HG03558 (cell line): ENCODE data around the gene SPATA12.

Experiments used
- ATAC-seq: cut with Tn5 transposase; IDR thresholded peaks from one replicate; pipeline ENCODE4 v1.9.1; 2021; ENCODE audit warnings: moderate number of reproducible peaks; ENCODE audit not compliant: unreplicated experiment; ENCODE audit errors: extremely low read depth

SPATA12 gene, protein sequence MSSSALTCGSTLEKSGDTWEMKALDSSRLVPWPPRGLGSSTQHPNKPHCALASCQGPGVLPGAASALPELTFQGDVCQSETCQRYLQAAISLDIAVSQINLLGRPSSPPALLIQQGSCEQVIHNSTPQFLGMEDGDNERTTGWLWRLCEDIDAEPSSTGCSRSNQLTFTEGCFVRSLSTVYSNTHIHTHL

DNA sequence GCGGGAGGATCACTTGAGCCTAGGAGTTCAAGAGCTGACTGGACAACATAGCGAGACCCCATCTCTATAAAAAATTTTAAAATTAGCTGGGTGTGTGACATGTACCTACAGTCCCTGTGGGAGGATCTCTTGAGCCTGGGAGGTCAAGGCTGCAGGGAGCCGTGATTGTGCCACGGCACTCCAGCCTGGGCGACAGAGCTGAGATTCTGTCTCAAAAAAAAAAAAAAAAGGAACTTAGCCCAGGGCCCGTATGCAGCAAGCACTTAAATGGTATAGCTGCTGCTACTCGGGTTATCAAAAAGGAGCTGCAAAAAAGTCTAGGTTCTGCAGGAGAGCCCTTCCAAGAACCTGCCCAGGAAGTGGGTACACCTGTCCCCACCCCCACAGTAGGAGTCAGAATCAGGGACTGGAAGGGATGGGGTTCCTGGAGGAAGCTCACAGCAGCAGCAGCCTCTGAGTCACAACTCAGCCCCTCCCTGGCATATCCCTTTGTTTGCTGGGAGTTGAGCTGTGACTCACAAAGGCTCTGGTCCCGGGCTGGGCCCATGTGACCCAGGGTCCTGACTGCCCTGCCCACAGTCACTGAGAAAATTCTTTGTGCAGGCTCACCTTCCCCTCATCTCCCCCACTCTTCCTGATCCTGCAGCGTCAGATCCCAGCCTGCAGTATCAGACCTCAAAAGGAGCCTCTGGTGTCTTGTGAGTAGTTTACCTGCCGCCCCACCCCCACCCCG is at the start of gene SPATA12:
TSS of gene SPATA12 (plus strand) at position 576 of the 733 bp plus-strand sequence. CDS start 13,031 bp downstream, outside the sequence.
- no peak for ATAC-seq

DNA sequence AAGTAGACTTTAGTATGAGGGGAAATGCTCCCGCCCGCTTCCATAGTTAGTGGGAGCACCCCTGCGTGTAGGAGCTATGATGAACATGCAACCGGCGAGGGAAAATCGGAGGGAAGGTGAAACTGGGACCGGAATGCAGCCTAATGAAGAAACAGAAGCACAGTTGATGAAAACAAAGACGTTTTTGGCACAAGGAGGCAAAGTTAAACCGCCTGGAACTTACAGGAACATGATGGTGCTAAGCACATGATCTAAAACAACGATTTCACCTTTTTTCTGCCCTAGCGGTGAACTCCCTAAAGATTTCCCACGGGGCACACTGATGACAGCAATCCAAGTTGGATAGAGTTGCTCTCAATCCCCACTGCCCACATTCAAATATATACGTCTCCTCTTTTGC is 49.4 kb upstream of the SPATA12 start:
- no peak for ATAC-seq

GRCh38 chr3:57012847-57013246 is 47.6 kb upstream of the SPATA12 start:
- no peak for ATAC-seq

GRCh38 chr3:57015350-57015729 is 45.1 kb upstream of the SPATA12 start:
- ATAC-seq, result no peak

GRCh38 chr3:57015912-57016311 is 44.6 kb upstream of the SPATA12 start:
- no peak for ATAC-seq

GRCh38 chr3:57017459-57017845 is 43.0 kb upstream of the SPATA12 start:
- ATAC-seq, result no peak

DNA sequence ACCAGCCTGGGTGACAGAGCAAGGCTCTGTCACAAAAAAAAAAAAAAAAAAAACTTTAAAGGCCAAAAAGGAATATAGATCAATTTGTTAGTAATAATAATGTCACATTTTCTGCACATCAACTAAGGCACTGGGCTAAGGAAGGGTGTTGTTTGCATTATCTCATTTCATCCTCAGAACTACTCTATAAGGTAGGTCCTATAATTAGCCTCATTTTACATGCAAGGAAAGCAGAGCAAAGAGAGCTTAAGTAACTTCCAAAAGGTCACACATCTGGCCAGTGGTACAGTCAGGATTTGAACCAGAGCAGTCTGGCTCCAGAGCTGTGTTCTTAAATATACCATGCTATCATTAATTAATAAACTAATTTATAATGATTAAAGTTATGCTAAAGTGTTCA is 42.2 kb upstream of the SPATA12 start:
- no peak for ATAC-seq

DNA sequence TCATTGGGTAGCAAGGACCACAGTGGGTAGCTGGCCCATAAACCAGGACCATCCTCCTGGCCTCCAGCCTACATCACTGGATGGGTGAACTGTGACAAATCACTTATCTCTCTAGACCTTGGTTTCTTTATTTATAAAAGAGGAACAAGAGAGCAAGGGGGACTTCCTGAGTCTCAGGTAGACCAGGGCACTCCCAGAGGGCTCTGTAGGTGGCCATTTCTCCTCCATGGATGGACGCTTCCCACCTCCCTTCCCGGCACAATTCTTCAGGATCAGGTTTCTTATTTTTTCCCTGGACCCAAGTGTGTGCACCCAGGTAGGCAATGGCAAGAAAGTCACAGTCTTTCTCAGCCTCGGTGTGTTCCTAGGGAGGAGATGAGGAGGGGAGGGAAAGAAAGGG is 41.4 kb upstream of the SPATA12 start:
- no peak for ATAC-seq

- ATAC-seq, result no peak
Measured at GRCh38 chr3:57025237-57025636, 35.2 kb upstream of the SPATA12 start.

DNA sequence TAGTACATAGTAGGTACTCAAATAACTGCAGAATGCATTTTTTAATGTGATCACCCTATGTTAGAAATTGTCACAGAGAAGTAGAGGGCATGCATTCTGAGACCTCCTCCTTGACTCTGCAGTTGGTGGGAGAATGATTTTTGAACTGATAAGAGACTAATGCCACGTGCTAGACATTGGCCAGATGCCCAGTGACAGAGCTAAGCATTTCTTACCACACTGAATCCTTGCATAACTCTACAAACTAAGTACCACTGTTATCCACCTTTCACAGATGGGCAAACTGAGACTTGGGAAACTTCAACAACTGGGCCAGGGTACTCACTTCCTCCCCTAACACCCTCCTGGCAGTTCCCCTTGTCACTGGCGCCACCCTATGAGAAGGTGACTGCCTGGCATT is 33.5 kb upstream of the SPATA12 start:
- ATAC-seq, result no peak

DNA sequence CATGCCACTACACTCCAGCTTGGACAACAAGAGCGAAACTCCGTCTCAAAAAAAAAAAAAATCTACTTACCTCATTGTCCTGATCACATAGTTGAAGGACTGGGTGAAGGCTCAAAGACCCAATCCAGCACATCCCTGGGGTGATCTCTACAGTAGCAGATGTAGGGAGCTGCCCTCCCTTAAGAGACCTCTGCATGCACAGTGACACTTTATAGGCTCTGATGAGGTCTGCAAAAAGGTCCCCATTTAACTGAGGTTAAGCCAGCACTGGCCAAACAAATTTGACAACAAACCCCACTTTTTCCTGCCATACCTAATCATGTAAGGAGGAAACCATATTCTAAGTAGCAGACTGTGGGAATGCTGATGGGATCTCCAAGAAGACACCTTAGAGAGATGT is 31.1 kb upstream of the SPATA12 start:
- no peak for ATAC-seq

GRCh38 chr3:57029924-57030323 is 30.5 kb upstream of the SPATA12 start:
- no peak for ATAC-seq

GRCh38 chr3:57030721-57031120 is 29.7 kb upstream of the SPATA12 start:
- no peak for ATAC-seq

DNA sequence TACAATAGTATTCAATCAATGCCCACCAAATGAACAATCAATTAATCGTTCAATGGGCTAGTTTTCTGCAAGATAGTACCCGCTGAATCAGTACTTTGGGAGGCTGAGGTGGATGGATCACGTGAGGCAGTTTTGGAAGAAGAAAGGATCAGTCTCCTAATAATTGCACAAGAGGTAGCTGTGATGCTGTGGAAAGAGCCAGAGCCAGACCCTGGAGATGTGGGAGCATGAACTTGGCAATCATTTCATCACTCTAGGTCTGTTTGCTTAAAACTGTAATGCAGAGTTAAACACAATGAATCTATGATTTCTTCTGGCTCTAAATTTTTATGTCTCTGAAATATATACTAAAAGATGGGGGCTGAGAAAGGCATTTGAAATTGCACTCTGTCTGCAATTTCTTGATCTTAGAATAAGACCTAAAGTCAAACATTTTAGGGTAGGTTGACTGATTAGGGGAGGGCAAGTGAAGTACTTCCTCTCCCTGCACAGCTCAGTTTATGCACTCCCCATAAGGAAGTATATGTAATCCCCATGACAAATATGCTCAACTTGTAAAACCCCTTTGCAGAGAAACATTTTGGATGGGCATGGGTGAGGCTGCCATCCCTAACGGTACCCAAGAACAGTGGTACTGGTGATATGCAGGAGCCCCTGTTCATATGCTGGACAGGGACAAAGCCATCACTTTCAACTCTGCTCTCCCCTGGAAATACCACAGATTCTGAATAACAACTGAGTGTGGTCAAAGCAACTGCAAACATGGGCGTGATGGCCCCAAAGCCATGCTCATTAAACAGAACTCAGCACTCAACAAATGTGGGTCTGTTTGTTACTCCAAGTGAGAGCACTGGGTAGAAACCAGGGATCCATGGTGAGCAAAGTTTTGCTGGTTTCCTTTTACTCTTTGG is 28.6 kb upstream of the SPATA12 start:
- no peak for ATAC-seq

DNA sequence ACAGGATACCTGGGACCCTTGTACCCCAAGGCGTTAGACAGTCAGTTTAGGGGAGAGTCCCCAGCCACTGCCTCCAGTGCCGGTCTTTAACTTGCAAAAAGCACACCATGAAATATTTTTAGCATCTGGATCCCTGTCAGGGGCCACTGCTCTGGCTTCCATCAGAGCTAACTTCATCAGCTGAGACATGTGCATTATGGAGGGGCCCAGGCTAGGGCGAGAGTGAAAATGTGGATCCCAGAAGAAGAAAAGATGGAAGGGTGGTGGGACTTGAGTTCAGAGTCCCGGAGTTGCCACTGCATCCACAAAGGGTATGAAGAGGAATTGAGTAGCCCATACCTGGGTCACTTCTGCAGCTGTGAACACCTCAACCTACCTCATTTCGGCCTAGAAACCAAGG is 23.5 kb upstream of the SPATA12 start:
- no peak for ATAC-seq

DNA sequence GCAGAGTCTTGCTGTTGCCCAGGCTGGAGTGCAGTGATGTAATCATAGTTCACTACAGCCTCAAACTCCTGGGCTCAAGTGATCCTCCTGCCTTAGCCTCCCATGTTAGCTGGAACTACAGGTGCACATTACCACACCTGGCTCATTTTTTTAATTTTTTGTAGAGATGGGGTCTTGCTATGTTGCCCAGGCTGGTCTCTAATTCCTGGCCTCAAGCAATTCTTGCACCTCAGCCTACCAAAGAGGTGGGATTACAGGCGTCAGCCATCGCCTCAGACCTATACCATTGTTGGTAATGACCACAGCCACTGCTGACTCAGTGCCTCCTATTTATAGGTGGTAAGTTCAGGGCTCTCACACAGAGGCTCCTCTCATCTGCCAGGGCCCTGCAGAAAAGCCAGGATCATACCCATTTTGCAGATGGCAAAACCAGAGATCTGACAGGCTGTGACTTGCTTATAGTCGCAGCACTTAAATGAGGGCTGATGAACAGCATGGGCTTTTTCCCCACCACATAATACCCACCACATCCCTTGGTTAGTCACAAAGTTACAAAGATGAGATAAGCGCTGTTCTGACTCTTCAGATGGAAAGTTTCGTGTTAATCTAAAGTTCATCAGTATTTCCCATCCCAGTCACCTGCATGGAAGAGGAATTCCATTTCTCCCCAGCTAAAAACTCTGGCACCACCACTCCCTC is 21.8 kb upstream of the SPATA12 start:
- no peak for ATAC-seq

DNA sequence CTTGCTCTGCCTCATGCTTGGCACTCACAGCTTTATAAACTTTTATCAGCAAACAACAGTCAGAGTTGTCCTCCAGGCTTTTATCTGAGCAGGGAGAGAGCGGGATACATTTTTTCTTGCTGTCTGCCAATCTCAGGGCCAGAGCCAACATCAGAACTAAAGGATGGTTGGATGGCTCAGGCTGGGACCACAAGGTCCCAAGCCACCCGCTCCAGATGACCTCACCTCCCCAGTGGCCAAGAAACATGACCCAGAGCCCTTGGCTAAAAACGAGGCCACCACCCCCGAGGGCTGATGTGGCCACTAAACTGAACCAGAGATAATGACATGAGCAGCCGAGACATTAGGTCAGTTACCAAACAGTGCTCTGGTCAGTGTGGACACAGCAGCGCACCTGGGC is 18.8 kb upstream of the SPATA12 start:
- ATAC-seq, result no peak

GRCh38 chr3:57043518-57043917 is 16.9 kb upstream of the SPATA12 start:
- no peak for ATAC-seq

DNA sequence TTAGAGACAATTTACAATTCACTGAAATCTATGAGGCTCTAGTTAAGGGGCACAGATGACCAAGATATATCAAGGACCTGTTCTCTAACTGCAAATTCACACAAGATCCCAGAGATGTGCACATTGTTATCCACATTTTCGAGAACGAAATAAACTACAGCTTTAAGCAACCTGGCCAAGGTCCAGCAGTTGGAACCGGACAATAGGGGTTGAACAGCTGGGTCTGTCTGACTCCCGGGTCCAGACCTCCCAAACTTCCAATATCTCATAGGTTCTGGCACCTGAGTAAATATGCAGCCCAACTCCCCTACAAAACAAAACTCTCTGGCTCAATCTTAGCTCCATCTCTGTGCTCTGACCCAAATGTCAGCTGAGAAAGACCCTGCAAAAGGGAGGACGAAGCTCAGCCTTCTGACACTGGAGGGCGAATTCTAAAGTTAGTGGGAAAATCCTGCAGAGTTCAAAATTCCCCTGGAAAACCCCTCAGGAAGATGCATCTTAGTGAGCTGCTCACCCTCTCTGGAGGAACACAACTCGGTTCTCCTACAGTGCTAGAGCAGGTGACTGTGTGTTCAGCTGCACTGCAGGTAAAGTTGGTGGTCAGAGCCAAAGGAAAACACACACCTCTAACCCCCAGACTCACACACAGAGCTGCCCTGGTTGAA is 14.2 kb upstream of the SPATA12 start:
- no peak for ATAC-seq

DNA sequence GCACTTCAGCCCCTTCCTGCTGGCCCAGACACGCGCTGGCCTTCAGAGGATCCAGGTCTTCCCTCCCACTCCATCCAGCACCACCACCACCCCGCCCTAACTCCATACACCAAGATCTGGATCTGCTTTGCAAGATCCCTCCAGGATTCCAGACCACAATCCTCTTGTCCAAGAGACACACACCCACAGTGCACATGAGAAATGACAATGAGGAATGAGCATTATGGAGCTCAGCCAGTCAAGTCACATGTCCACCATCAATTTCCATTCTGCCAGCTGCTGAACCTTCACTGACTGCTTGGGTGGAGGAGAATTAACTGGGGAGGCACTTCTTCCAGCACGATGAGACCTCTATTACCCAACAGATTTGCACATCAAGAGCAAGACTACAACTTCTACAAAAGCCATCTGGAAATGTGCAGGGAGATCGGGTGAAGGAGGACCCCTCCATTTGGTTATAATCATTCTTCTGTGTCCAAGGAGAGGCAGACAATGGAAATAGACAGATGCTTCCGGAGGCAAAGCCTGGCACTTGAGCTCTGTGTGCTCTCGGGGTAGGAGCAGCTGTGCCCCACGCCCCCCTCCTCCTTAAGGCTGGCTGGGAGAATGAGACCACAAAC is 12.3 kb upstream of the SPATA12 start:
- ATAC-seq, result no peak
